Measurements from ENCODE around the gene NOL4L.
"Not testable (repeated sequence)": the region's sequence is repeated elsewhere in the genome, so short reads cannot be mapped to it uniquely, and the experiment has no call there.

The NOL4L gene

GRCh38 chr20:32512047-32512385 lies 73.1 kb downstream of the NOL4L start:
- in situ Hi-C loops (cut with MboI; ENCODE audit: low sequenced_read_pairs), result no loop called here

GRCh38 chr20:32511358-32512046 lies 73.6 kb downstream of the NOL4L start:
- in situ Hi-C loops (cut with MboI; ENCODE audit: low sequenced_read_pairs), result no loop called here

GRCh38 chr20:32510601-32511357 lies 74.4 kb downstream of the NOL4L start:
- in situ Hi-C loops (cut with MboI; ENCODE audit: low sequenced_read_pairs), result no loop called here

GRCh38 chr20:32510120-32510600 lies 75.0 kb downstream of the NOL4L start:
- in situ Hi-C loops (cut with MboI; ENCODE audit: low sequenced_read_pairs), result no loop called here

- in situ Hi-C loops (cut with MboI; ENCODE audit: low sequenced_read_pairs), result no loop called here
Measured at GRCh38 chr20:32509639-32510066, 75.5 kb downstream of the NOL4L start.

- in situ Hi-C loops (cut with MboI; ENCODE audit: low sequenced_read_pairs), result no loop called here
Measured at GRCh38 chr20:32508775-32509119, 76.4 kb downstream of the NOL4L start.

- in situ Hi-C loops (cut with MboI; ENCODE audit: low sequenced_read_pairs), result no loop called here
Measured at GRCh38 chr20:32507998-32508774, 76.9 kb downstream of the NOL4L start.

- in situ Hi-C loops (cut with MboI; ENCODE audit: low sequenced_read_pairs), result no loop called here
Measured at GRCh38 chr20:32506721-32507120, 78.4 kb downstream of the NOL4L start.

- in situ Hi-C loops (cut with MboI; ENCODE audit: low sequenced_read_pairs), result no loop called here
Measured at GRCh38 chr20:32505723-32506473, 79.2 kb downstream of the NOL4L start.

GRCh38 chr20:32501709-32502108 lies 83.4 kb downstream of the NOL4L start:
- in situ Hi-C loops (cut with MboI; ENCODE audit: low sequenced_read_pairs), result no loop called here

- in situ Hi-C loops (cut with MboI; ENCODE audit: low sequenced_read_pairs), result no loop called here
Measured at GRCh38 chr20:32497589-32498224, 87.4 kb downstream of the NOL4L start.

GRCh38 chr20:32496811-32497533 lies 88.2 kb downstream of the NOL4L start:
- in situ Hi-C loops (cut with MboI; ENCODE audit: low sequenced_read_pairs), result no loop called here

- in situ Hi-C loops (cut with MboI; ENCODE audit: low sequenced_read_pairs), result no loop called here
Measured at GRCh38 chr20:32495949-32496348, 89.2 kb downstream of the NOL4L start.

- in situ Hi-C loops (cut with MboI; ENCODE audit: low sequenced_read_pairs), result no loop called here
Measured at GRCh38 chr20:32495217-32495565, 89.9 kb downstream of the NOL4L start.

- in situ Hi-C loops (cut with MboI; ENCODE audit: low sequenced_read_pairs), result no loop called here
Measured at GRCh38 chr20:32494483-32495216, 90.5 kb downstream of the NOL4L start.

GRCh38 chr20:32493356-32493755 lies 91.8 kb downstream of the NOL4L start:
- in situ Hi-C loops (cut with MboI; ENCODE audit: low sequenced_read_pairs), result no loop called here

- in situ Hi-C loops (cut with MboI; ENCODE audit: low sequenced_read_pairs), result not testable (repeated sequence)
Measured at GRCh38 chr20:32491764-32492151, 93.4 kb downstream of the NOL4L start.

- in situ Hi-C loops (cut with MboI; ENCODE audit: low sequenced_read_pairs), result no loop called here
Measured at GRCh38 chr20:32490942-32491763, 94.0 kb downstream of the NOL4L start.

Measured in HL-60/S4 (cell line).